Transverse colon (tissue), 3 donors: ENCODE measurements around the gene ALK.

Experiments
- EP300 ChIP-seq: sonication (generic); formaldehyde crosslinking; IDR thresholded peaks from one replicate; pipeline ENCODE4 v1.6.1; 2017; ENCODE audit warnings: antibody characterized with exemption, low read depth
- TF ChIP-seq, protein P1 (sequence below), 5 experiments: fragments of 200-600 bp in 3 of 5; fragments of 450-650 bp in 2 of 5; sonication (generic) in 3 of 5; IDR thresholded peaks; 1 replicate in 2 of 5; 2 replicates in 3 of 5; pipeline ENCODE4 v1.5.1; 2016 to 2017; ENCODE audit warnings: antibody characterized with exemption in 5 of 5, inconsistent platforms in 3 of 5, mild to moderate bottlenecking in 2 of 5, moderate library complexity in 1 of 5

DNA sequence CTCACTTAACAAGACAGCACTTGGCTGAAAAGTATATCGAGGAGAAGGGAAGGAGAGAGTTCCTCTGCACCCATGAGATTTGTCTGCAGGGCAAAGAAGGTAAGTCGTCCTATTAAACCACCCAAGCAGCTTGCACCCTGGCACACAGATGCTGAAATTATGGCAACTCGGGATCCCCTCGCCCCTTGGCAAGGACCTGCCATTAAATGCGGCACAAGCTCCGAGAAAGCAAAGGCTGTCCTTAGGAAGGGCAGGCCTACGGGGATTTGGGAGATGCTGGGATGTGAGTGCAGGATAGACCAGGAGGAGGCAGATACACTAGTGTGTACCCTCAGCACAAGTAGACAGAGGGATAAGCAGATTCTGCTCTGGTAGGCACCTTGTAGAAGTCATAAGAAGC is 191.5 kb downstream of the ALK start:
- no peak for TF ChIP-seq EP300
- TF ChIP-seq, protein P1, sequence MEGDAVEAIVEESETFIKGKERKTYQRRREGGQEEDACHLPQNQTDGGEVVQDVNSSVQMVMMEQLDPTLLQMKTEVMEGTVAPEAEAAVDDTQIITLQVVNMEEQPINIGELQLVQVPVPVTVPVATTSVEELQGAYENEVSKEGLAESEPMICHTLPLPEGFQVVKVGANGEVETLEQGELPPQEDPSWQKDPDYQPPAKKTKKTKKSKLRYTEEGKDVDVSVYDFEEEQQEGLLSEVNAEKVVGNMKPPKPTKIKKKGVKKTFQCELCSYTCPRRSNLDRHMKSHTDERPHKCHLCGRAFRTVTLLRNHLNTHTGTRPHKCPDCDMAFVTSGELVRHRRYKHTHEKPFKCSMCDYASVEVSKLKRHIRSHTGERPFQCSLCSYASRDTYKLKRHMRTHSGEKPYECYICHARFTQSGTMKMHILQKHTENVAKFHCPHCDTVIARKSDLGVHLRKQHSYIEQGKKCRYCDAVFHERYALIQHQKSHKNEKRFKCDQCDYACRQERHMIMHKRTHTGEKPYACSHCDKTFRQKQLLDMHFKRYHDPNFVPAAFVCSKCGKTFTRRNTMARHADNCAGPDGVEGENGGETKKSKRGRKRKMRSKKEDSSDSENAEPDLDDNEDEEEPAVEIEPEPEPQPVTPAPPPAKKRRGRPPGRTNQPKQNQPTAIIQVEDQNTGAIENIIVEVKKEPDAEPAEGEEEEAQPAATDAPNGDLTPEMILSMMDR (IDR thresholded peaks at IDR 0.05): no peak
